NCI-H82 (cell line): ENCODE data around the gene MAP1LC3B2.

ENCODE experiments used
- DNase-seq: peaks from one replicate; lab custom pipeline; 2025; lab: John Stamatoyannopoulos, UW

The MAP1LC3B2 gene

DNA sequence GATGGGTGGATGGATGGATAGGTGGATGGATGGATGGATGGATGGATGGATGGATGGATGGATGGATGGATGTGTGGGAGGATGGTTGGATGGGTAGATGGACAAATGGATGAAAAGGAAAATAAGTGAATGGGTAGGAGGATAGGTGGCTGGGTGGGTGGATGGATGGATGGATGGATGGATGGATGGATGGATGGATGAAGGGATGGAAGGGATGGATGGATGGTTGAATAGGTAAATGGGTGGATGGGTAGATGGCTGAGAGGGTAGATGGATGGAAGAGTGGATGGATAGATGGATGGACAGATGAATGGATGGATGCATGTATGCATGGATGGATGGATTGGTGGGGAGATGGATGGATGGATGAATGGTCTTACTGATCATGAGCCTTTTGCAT lies 36.5 kb downstream of the MAP1LC3B2 start:
- DNase-seq = no peak

DNA sequence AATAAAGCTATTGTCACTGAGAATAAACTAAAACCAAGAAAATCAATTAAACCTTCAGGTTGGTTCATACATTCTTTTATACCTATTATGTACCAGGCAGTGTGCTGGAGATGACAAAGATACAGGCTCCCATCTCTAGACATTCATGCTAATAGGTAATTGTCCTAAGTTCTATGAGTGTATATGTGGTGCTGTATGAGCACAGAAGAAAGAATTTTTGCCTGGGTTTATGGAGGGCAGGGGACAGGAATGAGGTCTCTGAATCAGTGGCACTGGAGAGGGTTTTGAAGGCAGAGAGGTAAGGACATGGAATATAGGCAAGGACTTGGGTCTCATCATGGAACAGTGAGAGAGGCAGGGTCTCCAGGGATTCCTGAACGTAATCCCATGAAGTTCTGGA lies 38.7 kb downstream of the MAP1LC3B2 start:
- DNase-seq = peak; percentile 56

DNA sequence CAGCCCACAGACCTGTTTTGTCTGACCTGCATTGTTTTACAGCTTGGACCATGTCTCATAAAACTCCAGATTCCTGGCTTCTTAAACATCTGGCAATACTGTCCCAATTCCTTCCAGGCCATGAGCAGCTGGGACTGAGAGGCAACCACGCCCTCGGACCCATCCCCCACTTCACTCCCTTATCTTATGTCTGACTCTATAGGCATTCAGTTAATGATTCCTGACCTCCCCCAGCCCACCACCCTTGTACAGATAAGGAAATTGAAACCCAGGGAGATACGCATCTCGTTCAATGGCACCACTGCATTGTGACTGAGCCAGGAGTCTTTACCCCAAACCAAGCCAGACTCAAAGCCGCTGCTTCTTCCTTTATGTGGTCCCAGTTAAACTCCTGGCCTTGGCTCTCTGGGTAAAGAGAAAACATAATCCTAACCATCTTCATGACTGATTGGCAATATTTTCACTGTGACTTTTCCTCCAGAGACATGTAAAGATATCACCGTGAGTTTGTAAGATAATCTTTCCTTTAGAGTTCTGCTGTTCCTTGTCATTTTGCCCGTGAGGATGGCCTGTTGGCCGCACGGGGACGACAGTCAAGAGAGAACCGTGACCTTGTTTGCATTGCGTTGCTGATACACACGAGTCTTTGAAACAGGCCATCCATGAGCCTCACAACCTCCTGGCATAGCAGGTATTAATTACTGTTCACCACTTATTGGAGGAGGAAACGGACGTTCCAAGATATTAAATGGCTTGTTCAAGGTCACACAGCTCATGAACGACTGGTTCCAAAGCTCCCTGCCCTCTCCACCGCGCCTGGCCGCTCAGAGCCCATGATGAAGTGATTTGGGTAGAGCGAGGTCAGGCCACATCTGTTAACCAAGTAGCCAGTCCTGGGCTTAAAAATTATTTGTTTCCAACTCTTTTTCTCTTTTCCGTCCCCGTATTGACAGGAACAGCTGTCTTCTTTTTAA lies 39.4 kb downstream of the MAP1LC3B2 start:
- peak; percentile 56 for DNase-seq

DNA sequence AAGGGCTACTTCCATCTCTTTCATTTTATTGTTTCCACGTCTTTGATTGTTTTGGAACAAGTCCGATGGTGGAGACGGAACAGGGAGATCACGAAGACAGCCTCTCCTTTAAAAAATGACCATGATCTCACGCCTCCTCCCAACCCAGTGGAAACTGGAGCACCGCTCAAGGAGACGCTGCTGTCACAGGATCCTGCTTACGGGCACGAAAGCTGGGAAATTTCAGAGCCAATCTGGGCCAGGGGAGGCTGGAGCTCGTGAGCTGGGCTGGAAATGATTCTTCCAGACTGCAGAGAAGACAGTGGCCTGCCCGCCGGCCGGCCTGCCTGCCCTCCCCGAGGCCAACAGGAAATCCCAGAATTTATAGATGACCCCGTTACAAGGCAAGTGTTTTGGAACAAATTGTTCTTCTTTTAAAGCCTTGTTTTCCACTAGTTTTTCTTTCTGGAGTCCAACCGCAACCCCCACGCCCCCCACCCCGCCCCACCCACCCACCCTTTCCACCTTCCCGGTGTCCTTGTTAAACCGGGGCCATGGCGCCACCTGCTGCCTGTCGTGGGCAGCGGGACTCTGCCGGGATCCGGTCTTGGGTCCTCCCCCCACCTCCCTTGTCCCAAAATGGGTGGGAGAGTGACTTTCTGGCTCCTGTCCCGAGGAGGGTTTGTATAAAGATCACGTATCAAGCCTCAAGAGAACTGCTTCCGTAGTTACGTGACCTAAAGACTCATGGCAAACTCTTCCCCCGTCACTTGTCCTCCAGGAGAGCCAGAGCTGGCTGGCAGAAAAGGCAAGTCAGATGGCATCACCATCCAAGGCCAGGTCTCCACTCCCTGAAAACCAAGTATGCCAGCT lies 40.3 kb downstream of the MAP1LC3B2 start:
- peak; percentile 77 for DNase-seq

DNA sequence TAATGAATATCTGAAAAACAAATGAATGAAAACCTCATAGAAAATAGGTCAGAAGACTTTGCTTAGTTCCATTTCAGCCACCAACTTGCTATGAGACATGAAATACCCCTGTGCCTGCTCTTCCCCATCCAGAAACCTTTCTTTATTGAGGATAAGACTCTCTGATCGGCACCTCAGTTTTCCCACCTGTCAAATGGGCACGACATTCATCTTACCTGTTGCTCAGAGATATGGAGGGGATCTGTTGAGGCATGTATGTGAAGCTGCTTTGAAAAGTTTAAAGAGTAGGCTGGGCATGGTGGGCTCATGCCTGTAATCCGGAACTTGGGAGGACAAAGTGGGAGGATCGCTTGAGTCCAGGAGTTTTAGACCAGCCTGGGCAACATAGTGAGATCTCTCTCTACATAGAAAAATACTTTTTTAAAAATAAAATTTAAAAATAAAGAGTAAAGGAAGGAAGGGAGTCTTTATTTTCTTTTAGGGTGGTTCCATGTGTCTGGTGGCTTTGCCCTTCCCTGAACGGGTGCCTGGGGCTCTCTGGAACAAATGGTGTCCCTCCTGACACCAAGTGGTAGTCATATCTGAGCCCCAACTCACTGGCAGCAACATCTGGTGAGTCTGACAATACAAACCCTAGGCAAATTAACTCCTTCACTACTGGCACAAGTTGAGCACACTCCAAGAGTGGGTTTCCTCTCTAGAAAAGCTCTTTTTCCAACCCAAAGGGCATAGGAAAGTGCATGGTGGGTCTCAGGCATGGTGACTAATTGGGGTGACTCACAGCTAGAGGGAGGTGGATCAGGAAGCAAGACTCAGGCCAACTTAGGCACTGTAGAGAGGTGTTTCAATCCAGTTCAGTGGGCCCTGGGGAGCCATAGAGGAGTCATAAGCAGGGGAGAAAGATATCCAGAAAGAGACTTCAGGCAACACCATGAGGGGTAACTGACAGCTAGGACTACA lies 42.1 kb downstream of the MAP1LC3B2 start:
- no peak for DNase-seq

DNA sequence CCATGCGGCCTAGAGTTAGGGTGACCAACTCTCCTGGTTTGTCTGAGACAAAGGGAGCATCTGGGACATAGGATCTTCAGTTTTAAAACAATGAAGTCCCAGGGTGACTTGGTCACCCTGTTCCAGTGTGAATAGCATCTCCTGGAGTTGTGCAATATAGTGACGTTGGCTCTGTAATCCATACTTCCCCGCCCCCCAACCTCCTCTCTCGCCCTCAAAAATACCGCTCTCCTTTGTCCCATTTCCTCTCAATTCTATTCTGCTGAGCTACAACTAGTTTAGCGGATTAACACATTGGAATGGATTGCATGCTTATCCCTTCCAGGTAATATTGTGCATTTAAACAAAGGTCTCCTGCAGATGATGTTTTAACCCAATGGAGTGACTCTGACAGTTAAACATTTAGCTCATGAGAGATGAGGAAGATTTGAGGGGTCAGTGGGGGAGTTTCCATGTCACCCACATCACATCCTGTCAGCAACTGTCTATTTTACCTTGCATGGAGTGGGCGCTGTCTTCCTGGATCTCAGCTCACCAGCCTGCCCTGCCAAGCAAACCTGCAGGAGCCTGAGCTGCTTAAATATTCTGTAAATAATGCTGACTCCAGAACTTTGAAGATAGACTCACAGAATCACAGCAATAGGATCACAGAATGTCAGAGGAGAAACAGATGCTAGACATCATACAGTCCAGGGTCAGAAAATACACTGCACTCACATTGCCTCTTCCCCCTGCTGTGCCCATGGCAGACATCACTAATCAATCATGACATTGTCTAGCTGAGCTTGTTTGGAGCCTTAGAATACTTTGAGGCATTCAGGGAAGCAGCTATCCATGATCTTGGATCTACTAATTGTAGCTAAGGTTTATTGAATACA lies 43.0 kb downstream of the MAP1LC3B2 start:
- DNase-seq = no peak

DNA sequence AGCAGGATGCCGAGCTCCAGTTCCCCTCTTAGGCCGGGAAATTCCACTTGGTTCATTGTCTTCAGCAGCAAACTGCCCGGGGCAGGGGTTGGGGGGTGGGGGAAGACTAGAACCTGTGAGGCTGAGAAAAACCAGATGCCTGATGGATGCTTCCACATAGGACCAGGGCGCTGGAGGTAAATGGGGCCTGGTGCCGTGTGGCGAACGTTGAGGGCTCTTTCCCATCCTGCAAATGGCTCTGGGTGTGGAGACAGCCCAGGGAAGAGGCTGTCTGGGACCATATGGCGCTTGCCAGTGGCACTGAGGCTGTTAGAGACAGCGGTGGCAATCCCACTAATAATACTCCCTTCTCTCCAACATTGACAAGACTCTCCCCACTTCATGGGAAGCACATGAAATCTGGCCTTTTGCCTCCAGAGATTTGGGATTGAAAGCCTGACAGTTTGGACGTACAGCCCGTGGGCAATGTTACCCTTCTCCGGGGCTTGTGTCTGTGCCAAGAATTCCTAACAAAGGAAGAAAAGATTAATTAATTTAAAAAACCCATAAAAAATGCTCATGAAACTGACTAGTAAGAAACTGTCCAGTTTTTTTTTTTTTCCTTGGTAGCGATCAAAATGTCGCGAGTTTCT lies 44.5 kb downstream of the MAP1LC3B2 start:
- peak; percentile 43 for DNase-seq

DNA sequence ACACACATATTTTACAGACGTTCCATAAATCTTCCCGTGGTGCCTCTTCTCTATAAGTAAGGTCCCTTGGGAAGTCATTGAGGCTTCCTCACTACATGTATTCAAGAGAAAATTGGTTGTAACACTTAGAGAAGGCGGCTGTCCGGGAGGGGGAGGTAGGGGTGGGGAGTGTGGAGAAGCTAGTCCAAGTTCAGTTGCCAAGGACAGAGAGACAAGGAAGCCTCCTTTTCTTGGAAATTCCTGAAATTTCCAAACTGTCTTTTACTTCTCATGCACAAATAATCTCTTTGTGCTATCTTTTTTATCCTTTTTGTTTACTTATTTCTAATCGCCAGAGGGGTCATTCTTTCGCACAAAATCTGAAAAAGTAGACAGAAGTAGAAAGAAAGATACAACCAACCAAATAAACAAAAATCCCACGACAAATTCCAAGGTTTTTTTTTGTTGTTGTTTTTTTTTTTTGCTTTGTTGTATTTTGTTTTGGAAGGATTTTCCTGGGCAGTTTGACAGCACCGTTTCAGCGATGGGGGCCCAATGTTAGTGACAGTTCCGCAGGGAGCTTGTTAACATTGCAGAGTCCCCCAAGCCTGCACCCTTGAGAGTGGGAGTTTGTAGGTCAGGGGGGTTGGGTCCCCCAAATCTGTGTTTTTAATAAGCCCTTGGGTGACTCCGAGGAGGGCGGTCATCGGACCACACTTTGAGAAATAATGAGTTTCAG lies 45.2 kb downstream of the MAP1LC3B2 start:
- peak; percentile 22 for DNase-seq

DNA sequence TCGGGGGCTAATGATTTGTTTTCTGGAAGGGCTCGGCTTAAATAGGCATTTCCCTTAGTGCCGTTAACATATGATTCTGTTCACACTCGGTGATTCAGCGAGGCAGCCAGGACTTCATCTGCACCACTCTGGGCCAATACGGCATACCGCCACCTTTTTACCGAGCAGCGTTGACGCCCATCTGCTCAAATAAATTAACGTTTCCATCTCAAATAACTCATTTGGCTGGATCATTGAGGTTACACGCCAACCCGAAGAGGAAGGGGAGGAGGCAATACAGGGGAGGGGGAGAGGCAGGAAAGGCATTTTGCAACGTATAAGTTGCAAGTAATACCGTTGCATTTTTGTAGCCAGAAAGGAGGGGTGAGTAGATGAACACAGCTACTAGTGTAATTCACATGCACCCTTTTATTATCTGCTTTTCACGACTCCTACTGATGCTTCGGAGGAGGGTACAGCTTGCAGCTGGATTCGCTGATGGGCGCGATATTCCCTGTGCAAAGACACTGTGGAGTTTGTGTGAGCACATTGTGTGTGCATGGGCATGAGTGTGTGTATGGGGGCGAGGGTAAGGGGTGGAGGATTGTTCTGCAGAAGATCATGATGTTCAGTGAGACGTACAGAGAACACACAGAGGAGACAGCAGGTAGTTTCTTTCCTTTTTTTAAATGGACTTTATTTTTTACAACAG lies 45.9 kb downstream of the MAP1LC3B2 start:
- DNase-seq = no peak

DNA sequence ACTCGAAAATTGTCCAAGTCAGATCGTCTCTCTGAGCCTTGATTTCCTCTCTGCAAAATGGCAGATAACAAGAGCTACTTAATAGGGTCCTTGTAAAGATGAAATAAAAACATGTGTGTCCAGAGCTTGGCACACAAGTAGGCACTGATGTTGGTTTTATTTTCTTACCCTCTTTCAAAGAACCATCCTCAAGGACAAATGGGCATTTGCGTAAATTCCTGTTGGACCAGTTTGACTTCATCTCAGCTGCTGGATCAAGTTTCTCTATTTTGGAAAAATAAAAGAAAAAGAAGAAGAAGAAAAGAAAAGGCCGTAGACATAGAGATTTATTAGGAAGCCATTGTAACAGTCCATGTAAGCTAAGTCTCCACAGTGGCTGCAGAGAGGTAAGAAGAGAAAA lies 47.2 kb downstream of the MAP1LC3B2 start:
- DNase-seq = no peak

DNA sequence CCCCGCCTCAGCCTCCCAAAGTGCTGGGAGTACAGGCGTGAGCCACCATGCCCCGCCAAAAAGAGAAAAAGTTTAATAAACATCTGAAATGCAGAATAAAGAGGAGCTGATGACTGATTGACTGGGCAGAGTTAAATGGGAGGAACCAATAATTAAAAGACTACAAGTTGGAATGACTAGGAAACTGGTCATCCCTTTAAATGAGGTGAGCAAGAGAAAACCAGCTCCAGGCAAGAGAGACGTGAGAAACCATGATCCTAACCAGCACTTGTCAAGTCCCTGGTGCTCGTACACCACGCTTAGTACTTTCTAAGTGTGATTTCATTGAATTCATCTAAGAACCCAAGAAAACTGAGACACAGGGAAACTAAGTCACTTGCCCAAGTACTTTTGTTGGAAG lies 47.9 kb downstream of the MAP1LC3B2 start:
- no peak for DNase-seq

DNA sequence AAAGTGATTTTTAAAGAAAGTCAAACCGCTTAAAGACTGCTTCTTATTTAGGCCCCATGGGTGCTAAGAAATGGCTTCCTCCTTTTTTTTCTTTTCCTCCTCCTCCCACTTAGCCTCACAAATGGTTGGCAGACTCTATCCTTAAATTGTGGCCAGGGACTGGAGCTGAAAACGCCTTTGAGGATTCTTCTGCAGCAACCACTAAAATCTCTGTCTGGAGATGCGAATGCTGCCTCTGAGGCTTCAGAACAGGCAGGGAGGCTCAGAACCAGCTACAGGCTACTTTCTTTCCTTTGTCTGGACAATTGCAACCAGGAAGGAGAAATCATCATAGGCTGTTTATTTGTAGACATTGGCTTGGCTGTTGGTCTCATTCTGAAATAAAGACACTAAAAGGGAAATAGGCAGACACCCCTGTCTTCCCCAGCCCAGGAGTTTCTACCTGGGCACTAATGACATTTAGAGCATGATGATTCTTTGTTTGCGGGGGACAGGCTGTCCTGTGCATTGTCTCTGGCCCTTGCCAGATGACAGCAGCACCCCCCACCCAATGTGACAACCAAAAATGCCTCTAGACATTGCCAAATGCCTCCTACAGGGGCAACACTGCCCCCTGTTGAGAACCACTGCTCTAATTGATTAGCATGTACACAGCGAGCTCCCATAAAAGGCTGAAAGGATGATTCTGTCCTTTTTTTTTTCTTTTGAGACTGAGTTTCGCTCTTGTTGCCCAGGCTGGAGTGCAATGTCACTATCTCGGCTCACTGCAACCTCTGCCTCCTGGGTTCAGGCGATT lies 50.3 kb downstream of the MAP1LC3B2 start:
- DNase-seq = peak; percentile 77

DNA sequence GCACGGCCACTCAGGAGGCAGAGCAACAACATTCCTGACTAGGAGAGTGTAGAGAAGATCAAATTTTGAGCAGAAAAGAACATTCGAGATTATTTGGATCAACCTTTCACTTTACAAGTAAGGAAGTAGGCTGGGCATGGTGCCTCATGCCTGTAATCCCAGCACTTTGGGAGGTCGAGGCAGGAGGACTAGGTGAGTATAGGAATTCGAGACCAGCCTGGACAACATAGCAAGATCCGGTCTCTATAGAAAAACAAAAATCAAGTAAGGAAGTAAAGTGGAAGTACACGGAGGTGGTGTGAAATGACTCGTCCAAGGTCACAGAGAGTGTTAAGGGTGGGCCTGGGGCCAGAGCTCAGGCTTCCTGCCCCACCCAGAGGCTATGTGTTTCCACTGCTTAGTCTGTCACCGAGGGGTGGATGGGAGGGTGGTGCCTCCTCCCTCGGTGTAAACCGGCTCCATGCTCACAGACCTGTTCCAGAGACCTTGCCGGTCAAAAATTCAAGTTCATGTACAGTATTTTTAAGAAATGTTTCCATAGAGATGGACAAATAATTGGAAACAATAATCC lies 51.9 kb downstream of the MAP1LC3B2 start:
- DNase-seq = no peak

DNA sequence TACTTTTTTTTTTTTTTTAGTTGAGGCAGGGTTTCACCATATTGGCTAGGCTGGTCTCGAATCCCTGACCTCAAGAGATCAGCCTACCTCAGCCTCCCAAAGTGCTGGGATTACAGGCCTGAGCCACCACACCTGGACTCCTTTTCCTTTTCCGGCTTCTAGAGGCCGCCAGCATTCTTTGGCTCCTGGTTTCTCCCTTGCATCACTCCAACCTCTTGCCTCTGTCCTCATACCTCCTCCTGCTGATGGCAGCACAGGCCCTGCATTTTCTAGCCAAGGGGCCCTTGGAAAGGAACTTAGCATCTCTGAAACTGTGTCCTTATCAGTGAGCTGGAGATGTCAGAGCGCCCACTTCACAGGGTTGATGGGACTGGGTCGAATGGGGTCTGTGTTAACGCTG lies 53.3 kb downstream of the MAP1LC3B2 start:
- DNase-seq = no peak

DNA sequence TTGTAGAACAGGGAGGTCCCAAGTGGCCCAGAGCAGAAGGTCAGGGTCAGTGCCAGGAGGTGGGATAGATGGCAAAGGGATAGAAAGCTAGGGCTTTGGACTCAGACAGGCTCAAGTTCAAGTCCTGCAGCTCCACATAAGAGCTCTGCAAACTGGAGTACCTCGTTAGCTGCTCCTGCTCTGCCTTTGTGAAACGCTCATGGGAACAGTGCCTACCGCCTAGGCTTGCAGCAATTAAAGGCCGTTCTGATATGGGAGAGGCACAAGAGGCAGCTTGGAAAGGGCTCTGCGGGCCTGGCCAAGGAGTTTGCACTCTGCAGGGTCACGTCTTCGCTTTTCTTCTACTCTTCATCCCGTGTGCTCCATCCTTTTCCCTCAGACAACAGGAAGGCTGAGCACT lies 54.1 kb downstream of the MAP1LC3B2 start:
- DNase-seq = no peak

DNA sequence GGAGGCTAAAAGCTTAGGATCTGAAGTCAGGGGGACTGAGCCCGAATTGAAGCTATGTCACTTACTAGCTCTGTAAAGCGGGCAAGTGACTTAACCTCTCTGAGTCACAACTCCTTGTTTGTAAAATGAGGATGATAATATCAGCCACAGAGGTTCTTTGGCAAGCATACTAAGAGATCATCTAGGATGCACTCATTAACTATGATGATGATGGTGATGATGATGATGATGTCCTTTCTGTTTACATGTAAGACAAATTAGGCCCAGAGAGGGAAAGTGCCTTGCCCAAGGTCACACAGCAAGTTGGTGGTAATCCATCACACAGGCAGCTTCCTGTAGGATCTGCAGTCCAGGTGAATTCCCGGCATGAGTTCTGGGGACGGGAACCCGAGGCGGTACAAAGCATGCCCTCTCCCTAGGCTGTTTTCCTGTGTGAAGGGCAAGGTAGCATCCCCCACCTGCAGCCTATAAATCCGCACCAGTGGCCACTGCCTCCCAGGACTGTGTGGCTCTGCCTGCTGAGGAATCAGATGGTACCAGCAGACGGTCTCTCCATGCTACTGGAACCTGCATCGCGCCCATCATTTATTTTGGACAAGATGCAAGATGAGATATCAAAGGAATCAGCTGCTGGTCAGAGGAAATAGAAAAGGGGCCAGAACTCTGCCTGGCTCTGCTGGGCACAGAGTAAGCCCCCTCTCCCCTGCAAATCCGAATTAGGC lies 55.2 kb downstream of the MAP1LC3B2 start:
- DNase-seq = no peak
